Memory B cell (primary cell): ENCODE measurements around the gene GALM.
A peak's percentile ranks its signal among the peaks of the same experiment; 100 is the strongest.
"Not testable (repeated sequence)": the region's sequence is repeated elsewhere in the genome, so short reads cannot be mapped to it uniquely, and the experiment has no call there.

Experiments used
- ATAC-seq: fragments of 150-1000 bp; cut with Tn5 transposase; 2 replicates; pipeline ENCODE4 v1.10.0; 2021; ENCODE audit warnings: low read depth, mild to moderate bottlenecking, moderate library complexity
- DNase-seq, 2 donors: peaks; one replicate each; pipeline ENCODE4 v3.0.0; 2022; ENCODE audit warnings: low spot score in 2 of 2
- H3K27ac Mint-ChIP-seq: one replicate; pipeline ENCODE4 v1.8.0; 2022; ENCODE audit warnings: mild to moderate bottlenecking, moderate library complexity, mixed read lengths
- H3K27me3 Mint-ChIP-seq: one replicate; pipeline ENCODE4 v1.8.0; 2022; ENCODE audit warnings: mixed read lengths
- H3K36me3 Mint-ChIP-seq: one replicate; pipeline ENCODE4 v1.8.0; 2022; ENCODE audit warnings: mild to moderate bottlenecking, mixed read lengths
- H3K4me1 Mint-ChIP-seq: one replicate; pipeline ENCODE4 v1.8.0; 2022; ENCODE audit warnings: mixed read lengths
- H3K4me3 Mint-ChIP-seq: one replicate; pipeline ENCODE4 v1.8.0; 2022; ENCODE audit warnings: mild to moderate bottlenecking, moderate library complexity, mixed read lengths
- H3K9me3 Mint-ChIP-seq: one replicate; pipeline ENCODE4 v1.8.0; 2022; ENCODE audit warnings: mixed read lengths

The GALM gene

GRCh38 chr2:38636069-38636468 is 29.8 kb upstream of the GALM start:
- Mint-ChIP-seq H3K9me3 (peaks cover 4% of the 10 kb centered on the region), H3K4me3 (no peak overlapping the region), H3K27me3 (peaks cover 6% of the 10 kb centered on the region), H3K4me1 (peaks cover 5% of the 10 kb centered on the region), H3K36me3 (no peaks in the 10 kb centered on the region), H3K27ac (no peak overlapping the region)
- ATAC-seq (no peak), DNase-seq (no peak)

GRCh38 chr2:38642373-38643017 is 23.4 kb upstream of the GALM start:
- not testable (repeated sequence) for H3K27ac Mint-ChIP-seq, H3K4me1 Mint-ChIP-seq

GRCh38 chr2:38643021-38643671 is 22.8 kb upstream of the GALM start:
- H3K27me3 Mint-ChIP-seq: no peaks in the 10 kb centered on the region
- DNase-seq: no peak
- H3K9me3 Mint-ChIP-seq: peaks cover 1% of the 10 kb centered on the region
- no peak for ATAC-seq
- no peaks in the 10 kb centered on the region for H3K36me3 Mint-ChIP-seq
- H3K4me3 Mint-ChIP-seq: no peak overlapping the region
- H3K27ac Mint-ChIP-seq: no peak overlapping the region
- peaks cover 7% of the 10 kb centered on the region for H3K4me1 Mint-ChIP-seq

More at GRCh38 chr2:38642373-38643017, 23.4 kb upstream of the GALM start:
- not testable (repeated sequence) for DNase-seq, H3K36me3 Mint-ChIP-seq, H3K27me3 Mint-ChIP-seq, H3K9me3 Mint-ChIP-seq, ATAC-seq, H3K4me3 Mint-ChIP-seq

- not testable (repeated sequence) for H3K27me3 Mint-ChIP-seq, H3K4me3 Mint-ChIP-seq, H3K27ac Mint-ChIP-seq
These were observed 22.0 kb upstream of the GALM start for GRCh38 chr2:38643683-38644511.

GRCh38 chr2:38648107-38648761 is 17.7 kb upstream of the GALM start:
- no peak overlapping the region for H3K4me3 Mint-ChIP-seq
- H3K4me1 Mint-ChIP-seq: peaks cover 13% of the 10 kb centered on the region
- H3K36me3 Mint-ChIP-seq: no peaks in the 10 kb centered on the region
- no peak for DNase-seq
- H3K27ac Mint-ChIP-seq: no peak overlapping the region
- peaks cover 4% of the 10 kb centered on the region for H3K27me3 Mint-ChIP-seq
- ATAC-seq: no peak
- H3K9me3 Mint-ChIP-seq: peaks cover 1% of the 10 kb centered on the region

More at GRCh38 chr2:38643683-38644511, 22.0 kb upstream of the GALM start:
- ATAC-seq, H3K36me3 Mint-ChIP-seq, H3K4me1 Mint-ChIP-seq, DNase-seq, H3K9me3 Mint-ChIP-seq: not testable (repeated sequence)

GRCh38 chr2:38649176-38649728 is 16.7 kb upstream of the GALM start:
- no peak overlapping the region for H3K27ac Mint-ChIP-seq
- no peak overlapping the region for H3K4me3 Mint-ChIP-seq
- H3K27me3 Mint-ChIP-seq: peaks cover 4% of the 10 kb centered on the region
- H3K36me3 Mint-ChIP-seq: no peaks in the 10 kb centered on the region
- H3K9me3 Mint-ChIP-seq: peaks cover 1% of the 10 kb centered on the region
- H3K4me1 Mint-ChIP-seq: peaks cover 12% of the 10 kb centered on the region
- DNase-seq (no peak), ATAC-seq (no peak)

- no peaks in the 10 kb centered on the region for H3K36me3 Mint-ChIP-seq
- ATAC-seq: no peak
- peaks cover 12% of the 10 kb centered on the region for H3K4me1 Mint-ChIP-seq
- H3K27me3 Mint-ChIP-seq: peaks cover 4% of the 10 kb centered on the region
- H3K9me3 Mint-ChIP-seq: peaks cover 1% of the 10 kb centered on the region
- no peak overlapping the region for H3K27ac Mint-ChIP-seq
- DNase-seq: no peak
- no peak overlapping the region for H3K4me3 Mint-ChIP-seq
These were observed 15.9 kb upstream of the GALM start for GRCh38 chr2:38650012-38650411.

- no peak for ATAC-seq
- Mint-ChIP-seq H3K27ac (no peak overlapping the region), H3K36me3 (no peaks in the 10 kb centered on the region), H3K9me3 (peaks cover 1% of the 10 kb centered on the region), H3K4me1 (peaks cover 12% of the 10 kb centered on the region), H3K27me3 (peaks cover 4% of the 10 kb centered on the region), H3K4me3 (no peak overlapping the region)
- no peak for DNase-seq
These were observed 15.2 kb upstream of the GALM start for GRCh38 chr2:38650717-38651116.

- H3K27me3 Mint-ChIP-seq: peaks cover 6% of the 10 kb centered on the region
- peaks cover 1% of the 10 kb centered on the region for H3K9me3 Mint-ChIP-seq
- H3K36me3 Mint-ChIP-seq: no peaks in the 10 kb centered on the region
- peak overlapping the region; percentile 14 for H3K27ac Mint-ChIP-seq
- H3K4me1 Mint-ChIP-seq: peaks cover 12% of the 10 kb centered on the region
- peak; percentile 50 for ATAC-seq
- no peak for DNase-seq
- H3K4me3 Mint-ChIP-seq: no peak overlapping the region
These were observed 13.3 kb upstream of the GALM start for GRCh38 chr2:38652431-38653273.

GRCh38 chr2:38653380-38653714 is 12.6 kb upstream of the GALM start:
- Mint-ChIP-seq H3K4me3 (no peak overlapping the region), H3K27ac (no peak overlapping the region), H3K36me3 (no peaks in the 10 kb centered on the region), H3K9me3 (no peaks in the 10 kb centered on the region), H3K27me3 (peaks cover 5% of the 10 kb centered on the region), H3K4me1 (peaks cover 8% of the 10 kb centered on the region)
- DNase-seq (no peak), ATAC-seq (no peak)

- peaks cover 8% of the 10 kb centered on the region for H3K4me1 Mint-ChIP-seq
- ATAC-seq: no peak
- H3K36me3 Mint-ChIP-seq: no peaks in the 10 kb centered on the region
- peaks cover 3% of the 10 kb centered on the region for H3K27me3 Mint-ChIP-seq
- no peak overlapping the region for H3K27ac Mint-ChIP-seq
- H3K4me3 Mint-ChIP-seq: no peak overlapping the region
- no peak for DNase-seq
- H3K9me3 Mint-ChIP-seq: no peaks in the 10 kb centered on the region
These were observed 12.0 kb upstream of the GALM start for GRCh38 chr2:38653715-38654527.

- H3K36me3 Mint-ChIP-seq: no peaks in the 10 kb centered on the region
- peaks cover 8% of the 10 kb centered on the region for H3K4me1 Mint-ChIP-seq
- H3K27me3 Mint-ChIP-seq: peaks cover 2% of the 10 kb centered on the region
- no peak for DNase-seq
- no peak overlapping the region for H3K27ac Mint-ChIP-seq
- H3K4me3 Mint-ChIP-seq: no peak overlapping the region
- no peaks in the 10 kb centered on the region for H3K9me3 Mint-ChIP-seq
- no peak for ATAC-seq
These were observed 11.2 kb upstream of the GALM start for GRCh38 chr2:38654528-38655381.
